ENCODE data around the gene AJM1. TPM values are rescaled to one million over a fixed set of nuclear protein-coding genes. Genes with fewer than 3 reads are reported as not detected.

The AJM1 gene
- total and polyA plus RNA-seq, 2 of the 8 experiments (the other 6 are each of a cell fraction or from before 2014, with no cell fraction given), result 0.12 to 0.97 TPM

GRCh38 chr9:136855461-136856078 lies 13.3 kb downstream of the AJM1 start:
- Histone ChIP-seq H3K4me3 (ENCODE audit: extremely low read depth in 1 of 4, insufficient read depth in 2 of 4, low read depth in 3 of 4, low read length in 4 of 4) (no peak overlapping the region), H3K27ac (ENCODE audit: low read depth, low read length) (no peak overlapping the region), H3K27me3 (replicated peaks in 1 of 4; ENCODE audit: control insufficient read depth in 3 of 4, extremely low read depth in 1 of 4, insufficient read depth in 3 of 4, low read length in 3 of 4) (no peaks in the 10 kb centered on the region), H2BK120ac (replicated peaks; ENCODE audit: low read depth, low read length) (no peak overlapping the region), H2BK20ac (ENCODE audit: low read length) (no peak overlapping the region), H3K23me2 (ENCODE audit: low read depth, low read length) (no peaks in the 10 kb centered on the region), H2BK15ac (ENCODE audit: low read length) (no peak overlapping the region), H4K91ac (replicated peaks; ENCODE audit: insufficient read length, low read length) (no peak overlapping the region), H3K23ac (ENCODE audit: insufficient read length) (no peak overlapping the region), H2AFZ (ENCODE audit: low read length) (no peak overlapping the region), H4K20me1 (replicated peaks in 1 of 2; ENCODE audit: control insufficient read depth in 1 of 2, insufficient read depth in 2 of 2, low read length in 2 of 2) (peaks cover 0 to 10% of the 10 kb centered on the region in 2 experiments), H3K4ac (replicated peaks; ENCODE audit: insufficient read length, low read depth, low read length) (no peak overlapping the region), H3K36me3 (ENCODE audit: control insufficient read depth in 2 of 4, insufficient read depth in 4 of 4, low read length in 3 of 4) (peaks cover 0 to 7% (median 3%) of the 10 kb centered on the region in 4 experiments; a peak in 5 of 8 replicates), H2AK5ac (ENCODE audit: low read depth, low read length) (no peak overlapping the region), H3K4me1 (replicated peaks in 1 of 4; ENCODE audit: control insufficient read depth in 3 of 4, insufficient read depth in 4 of 4, low read length in 3 of 4) (peaks cover 0 to under 1% (median 0%) of the 10 kb centered on the region in 4 experiments; a peak in 1 of 7 replicates), H3K79me2 (ENCODE audit: control insufficient read depth in 1 of 2, insufficient read depth in 2 of 2, low read length in 2 of 2) (no peaks in the 10 kb centered on the region), H3K56ac (replicated peaks; ENCODE audit: insufficient read length, low read depth, low read length) (no peak overlapping the region), H3K9me3 (ENCODE audit: insufficient read depth in 2 of 2, low read depth in 1 of 2, low read length in 1 of 2) (no peaks in the 10 kb centered on the region), H2BK5ac (ENCODE audit: low read depth, low read length) (no peak overlapping the region), H3K4me2 (ENCODE audit: insufficient read depth in 1 of 2, low read depth in 2 of 2, low read length in 2 of 2) (no peak overlapping the region), H2BK12ac (ENCODE audit: low read depth, low read length) (no peak overlapping the region), H3K9ac (replicated peaks in 1 of 4; ENCODE audit: extremely low read depth in 1 of 4, low read depth in 3 of 4, low read length in 3 of 4) (no peak overlapping the region), H4K5ac (ENCODE audit: insufficient read length, low read depth, low read length) (no peak overlapping the region), H3K14ac (ENCODE audit: insufficient read length) (no peak overlapping the region), H3K18ac (ENCODE audit: extremely low read depth, low read length) (no peak overlapping the region), H3K79me1 (ENCODE audit: low read depth, low read length) (no peaks in the 10 kb centered on the region), H4K8ac (ENCODE audit: extremely low read depth, insufficient read depth, low read length) (no peak overlapping the region)
- WGBS, 2 experiments (ENCODE audit: extremely low coverage in 1 of 2, insufficient coverage in 1 of 2, insufficient read length in 1 of 2, insufficient replicate concordance in 2 of 2, low coverage in 1 of 2, low lambda C conversion rate in 2 of 2, missing lambda C conversion rate in 1 of 2), result 90% methylated on average over 19 of the region's 26 CpGs; no CpG with 5 or more reads in 1 of the 2 experiments
- ChIA-PET CTCF (ENCODE audit: partially characterized antibody) (interaction anchor here (1.4 to 1.7 kb wide), 3 partner anchors 11 to 55 kb away, joined by 3 to 4 read pairs (median 4); no protein-coding TSS in a partner anchor), POLR2A (ENCODE audit: partially characterized antibody) (interaction anchor here (0.6 to 16.2 kb wide), 7 partner anchors 10 to 347 kb away, joined by 3 to 248 read pairs (median 4); partner anchors contain the start of genes AJM1, EDF1 and RABL6)
- TF ChIP-seq SIN3A (conservative IDR thresholded peaks at IDR 0.05 in 1 of 2, IDR thresholded peaks at IDR 0.05 in 1 of 2; ENCODE audit: low read depth in 1 of 2, low read length in 2 of 2), result no peak
- FAIRE-seq (no peak), DNase-seq (ENCODE audit: low read depth in 1 of 2, low spot score in 2 of 2) (peak in 1 of 2 experiments; percentile 53)

Measured in H1 (cell line).